HepG2 (cell line): ENCODE data around the gene CHDH. TPM values are rescaled to one million over a fixed set of nuclear protein-coding genes. Genes with fewer than 3 reads are reported as not detected.

Source experiments
- ATAC-seq: fragments of 200-7000 bp; cut with Tn5 transposase; 3 replicates; pipeline ENCODE4 v1.9.1; 2020; ENCODE audit warnings: mild to moderate bottlenecking, moderate library complexity
- BruUV-seq: library from RNA; stranded (reverse); fragments of 400-500 nt; replicated peaks from 2 replicates; lab custom pipeline; 2021; lab: Mats Ljungman, UMichigan
- CTCF ChIA-PET: fragments of 300-600 bp; formaldehyde crosslinking; extraction: SDS; loops from one replicate; lab custom pipeline; 2021; ENCODE audit warnings: low total read pairs, inconsistent platforms, low intra/inter-chr PET ratio; lab: Yijun Ruan, JAX
- POLR2A ChIA-PET: fragments of 350-600 bp; sonication (Branson Sonifier 250); formaldehyde crosslinking; loops from one replicate; lab custom pipeline; 2020; ENCODE audit warnings: antibody characterized with exemption, inconsistent platforms; lab: Yijun Ruan, JAX
- DNase-seq: peaks from one replicate; pipeline ENCODE4 v3.0.0-alpha.2; 2015; ENCODE audit warnings: low spot score
- FAIRE-seq: peaks from 3 replicates; lab custom pipeline; 2011; peaks lifted over from hg19 to GRCh38; lab: Jason Lieb, UNC
- H2AFZ ChIP-seq: one replicate; pipeline ENCODE4 v1.6.1; 2011; ENCODE audit warnings: low read length, inconsistent platforms
- H3K27ac ChIP-seq: fragments of 300-600 bp; 3 replicates; pipeline ENCODE4 v1.8.0; 2011; ENCODE audit warnings: mixed run types, mild to moderate bottlenecking, mixed read lengths, low read length, inconsistent platforms; ENCODE audit not compliant: insufficient read depth; ENCODE audit errors: extremely low read length
- H3K27me3 ChIP-seq, 2 experiments: fragments of 200-600 bp in 1 of 2; 2 replicates in 1 of 2; 3 replicates in 1 of 2; pipeline versions ENCODE4 v1.6.0 to v1.8.0; 2011; ENCODE audit warnings: low read length in 2 of 2, mild to moderate bottlenecking in 2 of 2, moderate library complexity in 2 of 2, inconsistent platforms in 1 of 2; ENCODE audit not compliant: insufficient read depth in 2 of 2, control insufficient read depth in 1 of 2
- H3K36me3 ChIP-seq, 2 experiments: fragments of 200-600 bp in 1 of 2; replicated peaks in 1 of 2; 2 replicates in 1 of 2; 3 replicates in 1 of 2; pipeline versions ENCODE4 v1.5.1 to v1.8.0; 2011; ENCODE audit warnings: low read length in 2 of 2, inconsistent platforms in 1 of 2; ENCODE audit not compliant: insufficient read depth in 2 of 2, control insufficient read depth in 1 of 2
- H3K4me1 ChIP-seq: 2 replicates; pipeline ENCODE4 v1.5.1; 2012; ENCODE audit warnings: low read length, inconsistent platforms; ENCODE audit not compliant: insufficient read depth
- H3K4me2 ChIP-seq: 2 replicates; pipeline ENCODE4 v1.6.0; 2011; ENCODE audit warnings: low read depth, low read length, inconsistent platforms
- H3K4me3 ChIP-seq, 3 experiments: fragments of 200-600 bp in 1 of 3; sonication (generic), shearing (Covaris generic) in 1 of 3; replicated peaks in 1 of 3; 2 replicates each; pipeline ENCODE4 v1.5.1; 2011 to 2016; ENCODE audit warnings: low read length in 3 of 3, inconsistent platforms in 2 of 3, low read depth in 2 of 3, mild to moderate bottlenecking in 2 of 3, control low read depth in 1 of 3, mixed read lengths in 1 of 3; ENCODE audit not compliant: insufficient read depth in 1 of 3
- H3K79me2 ChIP-seq: one replicate; pipeline ENCODE4 v1.6.1; 2011; ENCODE audit warnings: low read length, inconsistent platforms; ENCODE audit not compliant: insufficient read depth
- H3K9ac ChIP-seq: 2 replicates; pipeline ENCODE4 v1.6.0; 2011; ENCODE audit warnings: mild to moderate bottlenecking, low read depth, low read length, inconsistent platforms; ENCODE audit not compliant: insufficient read depth
- H3K9me3 ChIP-seq: 2 replicates; pipeline ENCODE4 v1.5.1; 2012; ENCODE audit warnings: mild to moderate bottlenecking, low read length
- H4K20me1 ChIP-seq: 2 replicates; pipeline ENCODE4 v1.6.0; 2011; ENCODE audit warnings: inconsistent platforms, mild to moderate bottlenecking, low read length, moderate library complexity; ENCODE audit not compliant: insufficient read depth
- ADNP ChIP-seq: sonication (generic); formaldehyde crosslinking; IDR thresholded peaks from 2 replicates; pipeline ENCODE4 v1.4.0; 2020; ENCODE audit warnings: missing genetic modification reagents
- AGO2 ChIP-seq: fragments of 200-400 bp; formaldehyde crosslinking; optimal IDR thresholded peaks from 2 replicates; pipeline ENCODE3; 2017; ENCODE audit warnings: mild to moderate bottlenecking, low read depth, low read length, moderate library complexity
- GTF2F1 ChIP-seq: fragments of 150-350 bp; IDR thresholded peaks from 2 replicates; pipeline ENCODE4 v1.6.1; 2014; ENCODE audit warnings: low read length
- HBP1 ChIP-seq: IDR thresholded peaks from 2 replicates; pipeline ENCODE4 v1.6.1; 2016; ENCODE audit warnings: low read depth, control low read depth
- POLR2A ChIP-seq, 2 experiments: IDR thresholded peaks; 2 replicates each; pipeline ENCODE4 v1.6.1; 2011; ENCODE audit warnings: low read depth in 2 of 2, low read length in 2 of 2, mild to moderate bottlenecking in 1 of 2, moderate library complexity in 1 of 2; ENCODE audit not compliant: insufficient read depth in 1 of 2
- RBM22 ChIP-seq: fragments of 200-400 bp; formaldehyde crosslinking; optimal IDR thresholded peaks from 2 replicates; pipeline ENCODE3; 2017; ENCODE audit warnings: mild to moderate bottlenecking, low read length, moderate library complexity
- TEAD2 ChIP-seq: sonication (generic); formaldehyde crosslinking; IDR thresholded peaks from 2 replicates; pipeline ENCODE4 v1.9.0; 2021; ENCODE audit warnings: missing genetic modification reagents
- TP53 ChIP-seq: sonication (generic); formaldehyde crosslinking; conservative IDR thresholded peaks from 2 replicates; pipeline ENCODE4 v1.4.0; 2020; ENCODE audit warnings: missing genetic modification reagents
- ZFX ChIP-seq: sonication (generic); formaldehyde crosslinking; IDR thresholded peaks from 2 replicates; pipeline ENCODE4 v1.4.0; 2020; ENCODE audit warnings: mild to moderate bottlenecking, low read depth, missing genetic modification reagents, moderate library complexity
- ZKSCAN8 ChIP-seq: IDR thresholded peaks from 2 replicates; pipeline ENCODE4 v1.6.1; 2016; ENCODE audit warnings: borderline replicate concordance, missing genetic modification reagents, missing compliant biosample characterization
- ZNF557 ChIP-seq: sonication (generic); formaldehyde crosslinking; IDR thresholded peaks from 2 replicates; pipeline ENCODE4 v1.4.0; 2020; ENCODE audit warnings: missing genetic modification reagents
- WGBS: methylation state at CpG from one replicate; pipeline ENCODE4 v1.1.6; 2017; ENCODE audit warnings: low lambda C conversion rate; 5-methylcytosine and 5-hydroxymethylcytosine counted together
- in situ Hi-C: cut with HindIII; loops from 2 replicates; pipeline ENCODE4 v1.10.0; 2017; ENCODE audit warnings: low pct_unique_long_range_greater_than_20kb; ENCODE audit not compliant: extremely low pct_ligation_motif_present
- intact Hi-C: fragments of 100-400 bp; cut with micrococcal nuclease; formaldehyde crosslinking; loops from one replicate; pipeline ENCODE4 v1.10.0; 2022; ENCODE audit not compliant: unreplicated experiment
- polyA plus RNA-seq, 8 experiments: library from polyadenylated mRNA; depleted of rRNA in 3 of 8; stranded (reverse) in 7 of 8; unstranded in 1 of 8; fragments of >200 nt; fragmentation: Illumina TruSeq in 4 of 8; extraction: Trizol in 4 of 8; gene quantifications; 2 replicates each; pipeline versions ENCODE4 v1.2.1 to v1.2.3, GENCODE V29; 2011 to 2016; ENCODE audit warnings: low read depth in 4 of 8, missing spikeins in 1 of 8, mixed read lengths in 1 of 8; ENCODE audit not compliant: insufficient read depth in 1 of 8
- total RNA-seq, 5 experiments: library from RNA; depleted of rRNA; stranded (reverse); fragments of >200 nt; fragmentation: Illumina TruSeq; extraction: Trizol; gene quantifications; 2 replicates each; pipeline ENCODE4 v1.2.3, GENCODE V29; 2016; ENCODE audit warnings: low read depth in 1 of 5

Gene CHDH
- total and polyA plus RNA-seq, 2 of the 13 experiments (the other 11 are each of a cell fraction or from before 2014, with no cell fraction given): 28.1 to 48.9 TPM

- Histone ChIP-seq H4K20me1 (peaks cover 49% of the 10 kb centered on the region), H3K27ac (no peak overlapping the region), H3K9ac (no peak overlapping the region), H3K4me1 (peaks cover 78% of the 10 kb centered on the region), H3K36me3 (peaks cover 54 to 98% of the 10 kb centered on the region in 2 experiments), H3K4me3 (no peak overlapping the region), H3K4me2 (no peak overlapping the region), H2AFZ (no peak overlapping the region), H3K9me3 (no peaks in the 10 kb centered on the region)
- no peak for FAIRE-seq
- no peak for DNase-seq
- WGBS: 96% methylated on average over 13 of the region's 14 CpGs
- CTCF ChIA-PET: no interaction called here
- no peak for TF ChIP-seq ZFX
- 0 out of 4 replicates have a peak, but pooled peaks of 1 of the 2 experiments have one; percentile 19 for TF ChIP-seq POLR2A (IDR thresholded peaks at IDR 0.05; ENCODE audit: insufficient read depth in 1 of 2, low read depth in 2 of 2, low read length in 2 of 2)
- no peak for TF ChIP-seq ZNF557 (CRISPR knock-in tag)
- peak; percentile 83 for TF ChIP-seq RBM22
- TF ChIP-seq TP53: no peak
- TF ChIP-seq GTF2F1: no peak
- no peak for TF ChIP-seq ADNP (CRISPR knock-in tag)
- TF ChIP-seq AGO2: peak; percentile 86
- TF ChIP-seq TEAD2: no peak
- TF ChIP-seq ZKSCAN8: no peak
- TF ChIP-seq HBP1: no peak
- TF ChIP-seq, all 625 proteins: peak for 3
- H3K79me2 ChIP-seq: peaks cover 34% of the 10 kb centered on the region
- no peak for ATAC-seq
- in situ Hi-C loops (no loop called here), intact Hi-C loops (no loop called here)
- POLR2A ChIA-PET: interaction anchor here (12.1 kb wide), 1 partner anchor 21 kb away, joined by 156 read pairs; the partner anchor contains the start of gene CHDH
- no TSS peak for BruUV-seq
- H3K27me3 ChIP-seq: no peaks in the 10 kb centered on the region
Observed at GRCh38 chr3:53822331-53822741, 23.9 kb downstream of the CHDH start.
